HL-60 (cell line): ENCODE measurements around the gene IPO11.

ENCODE experiments used
- CTCF ChIP-seq: IDR thresholded peaks from one replicate; pipeline ENCODE4 v1.5.1; 2011; ENCODE audit warnings: low read length, control low read depth, inconsistent platforms; ENCODE audit not compliant: insufficient read depth
- GABPA ChIP-seq: IDR thresholded peaks from 2 replicates; pipeline ENCODE4 v1.6.1; 2012; ENCODE audit warnings: low read depth
- POLR2AphosphoS5 ChIP-seq: IDR thresholded peaks from 2 replicates; pipeline ENCODE4 v1.6.1; 2012; ENCODE audit warnings: low read depth
- REST ChIP-seq: IDR thresholded peaks from 2 replicates; pipeline ENCODE4 v1.6.1; 2012; ENCODE audit warnings: low read depth; ENCODE audit not compliant: insufficient replicate concordance
- SPI1 ChIP-seq: IDR thresholded peaks from 2 replicates; pipeline ENCODE4 v1.6.1; 2012; ENCODE audit warnings: low read depth, mild to moderate bottlenecking, borderline replicate concordance

DNA sequence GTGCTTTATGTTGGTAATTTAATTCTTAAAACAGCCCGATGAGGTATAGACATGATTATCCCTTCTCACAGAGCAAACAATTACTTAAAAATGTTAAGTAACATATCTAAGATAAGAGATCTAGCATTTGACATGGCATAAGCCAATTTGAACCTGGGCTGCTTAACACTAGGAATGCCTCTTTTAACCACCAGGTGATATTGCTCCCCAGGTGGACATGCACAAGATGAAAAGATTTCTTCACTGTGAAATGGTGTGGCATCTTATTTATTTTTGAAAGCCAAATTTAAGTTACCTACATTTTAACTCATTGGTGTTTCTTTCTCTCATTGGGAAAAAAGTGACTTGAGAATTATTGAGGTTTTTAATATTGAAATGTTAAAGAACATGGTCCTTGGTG, 150.3 kb downstream of the IPO11 start:
- TF ChIP-seq POLR2AphosphoS5 (no peak), REST (no peak), CTCF (no peak), GABPA (no peak), SPI1 (no peak)
